PC-3 (cell line): ENCODE data around the gene DGCR6L.
"Not testable (repeated sequence)": the region's sequence is repeated elsewhere in the genome, so short reads cannot be mapped to it uniquely, and the experiment has no call there.

ENCODE experiments used
- CTCF ChIP-seq: fragments of 300-600 bp; sonication (generic); conservative IDR thresholded peaks from 2 replicates; pipeline ENCODE4 v1.5.1; 2017; ENCODE audit warnings: antibody characterized with exemption, low read depth, mild to moderate bottlenecking, low read length
- EZH2 ChIP-seq: fragments of 300-600 bp; sonication (generic); IDR thresholded peaks from one replicate; pipeline ENCODE4 v1.6.1; 2017; ENCODE audit warnings: antibody characterized with exemption, mild to moderate bottlenecking, low read length; ENCODE audit not compliant: unreplicated experiment

GRCh38 chr22:20289182-20290044 lies 30.4 kb downstream of the DGCR6L start:
- TF ChIP-seq CTCF, EZH2: not testable (repeated sequence)
